ENCODE measurements around the gene ITPK1. TPM values are rescaled to one million over a fixed set of nuclear protein-coding genes. Genes with fewer than 3 reads are reported as not detected.

The ITPK1 gene
- total RNA-seq, 1 donor from 2014 or later: 30.5 TPM

DNA sequence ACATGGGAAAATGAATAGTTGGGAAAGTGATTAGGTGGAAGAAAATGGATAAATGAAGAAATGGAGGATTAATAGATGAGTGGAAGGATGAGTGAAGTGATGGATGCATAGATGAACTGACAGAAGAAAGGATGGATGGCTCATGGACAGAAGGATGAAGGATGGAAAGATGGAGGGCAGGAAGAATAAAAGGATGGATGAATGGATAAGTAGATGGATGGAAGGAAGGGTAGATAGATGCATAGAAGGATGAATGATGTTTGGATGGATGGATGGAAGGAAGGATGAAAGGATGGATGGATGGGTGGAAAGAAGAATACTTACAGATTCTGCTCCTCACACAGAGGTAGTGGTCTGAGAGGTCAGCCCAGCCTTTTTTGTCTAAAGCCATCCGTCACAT, 228.6 kb downstream of the ITPK1 start:
- Mint-ChIP-seq H3K4me1 (no peaks in the 10 kb centered on the region), H3K27ac (no peak overlapping the region), H3K4me3 (no peak overlapping the region), H3K36me3 (no peaks in the 10 kb centered on the region), H3K9me3 (no peaks in the 10 kb centered on the region), H3K27me3 (ENCODE audit: low read depth) (peaks cover 54% of the 10 kb centered on the region)
- TF ChIP-seq, protein P1, sequence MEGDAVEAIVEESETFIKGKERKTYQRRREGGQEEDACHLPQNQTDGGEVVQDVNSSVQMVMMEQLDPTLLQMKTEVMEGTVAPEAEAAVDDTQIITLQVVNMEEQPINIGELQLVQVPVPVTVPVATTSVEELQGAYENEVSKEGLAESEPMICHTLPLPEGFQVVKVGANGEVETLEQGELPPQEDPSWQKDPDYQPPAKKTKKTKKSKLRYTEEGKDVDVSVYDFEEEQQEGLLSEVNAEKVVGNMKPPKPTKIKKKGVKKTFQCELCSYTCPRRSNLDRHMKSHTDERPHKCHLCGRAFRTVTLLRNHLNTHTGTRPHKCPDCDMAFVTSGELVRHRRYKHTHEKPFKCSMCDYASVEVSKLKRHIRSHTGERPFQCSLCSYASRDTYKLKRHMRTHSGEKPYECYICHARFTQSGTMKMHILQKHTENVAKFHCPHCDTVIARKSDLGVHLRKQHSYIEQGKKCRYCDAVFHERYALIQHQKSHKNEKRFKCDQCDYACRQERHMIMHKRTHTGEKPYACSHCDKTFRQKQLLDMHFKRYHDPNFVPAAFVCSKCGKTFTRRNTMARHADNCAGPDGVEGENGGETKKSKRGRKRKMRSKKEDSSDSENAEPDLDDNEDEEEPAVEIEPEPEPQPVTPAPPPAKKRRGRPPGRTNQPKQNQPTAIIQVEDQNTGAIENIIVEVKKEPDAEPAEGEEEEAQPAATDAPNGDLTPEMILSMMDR (IDR thresholded peaks at IDR 0.05; ENCODE audit: unreplicated experiment): no peak
- no peak for DNase-seq (ENCODE audit: low spot score in 2 of 2, unreplicated experiment in 2 of 2)

Other genes with a start within 250 kb of the ITPK1 start
- not detected in 3 replicates for gene CHGA, start 192.8 kb downstream of the ITPK1 start, total RNA-seq
- gene MOAP1, start 69.0 kb upstream of the ITPK1 start, total RNA-seq: 25.2 to 26.6 TPM (median 26.1 TPM) in 3 replicates
- gene LYSET, start 69.4 kb upstream of the ITPK1 start, total RNA-seq: 13.7 to 17.4 TPM (median 14.7 TPM) in 3 replicates
- gene GON7, start 91.1 kb upstream of the ITPK1 start, total RNA-seq: 5.0 to 5.6 TPM (median 5.3 TPM) in 3 replicates
- 13.1 to 13.9 TPM (median 13.8 TPM) in 3 replicates for gene UBR7, start 91.3 kb upstream of the ITPK1 start, total RNA-seq
- 52.1 to 58.4 TPM (median 52.3 TPM) in 3 replicates for gene BTBD7, start 217.1 kb upstream of the ITPK1 start, total RNA-seq
- 0.73 to 1.2 TPM in 2 of 3 replicates, not detected in the other for gene COX8C, start 231.3 kb upstream of the ITPK1 start, total RNA-seq

All from mesothelial cell of epicardium (in vitro differentiated cells).